Esophagus muscularis mucosa (tissue), 4 donors: ENCODE data around the gene GPBP1L1. TPM values are rescaled to one million over a fixed set of nuclear protein-coding genes. Genes with fewer than 3 reads are reported as not detected.

Source experiments
- DNase-seq: peaks from one replicate; pipeline ENCODE4 v3.0.0-alpha.2; 2017; ENCODE audit errors: extremely low spot score
- H3K27ac ChIP-seq, 4 donors: fragments of 200-600 bp; sonication (generic); replicated peaks in 1 of 4; 1 replicate in 3 of 4; 2 replicates in 1 of 4; pipeline ENCODE4 v1.5.1; 2016 to 2019; ENCODE audit warnings: mild to moderate bottlenecking in 1 of 4
- H3K27me3 ChIP-seq, 4 donors: fragments of 200-600 bp; sonication (generic); one replicate each; pipeline versions ENCODE4 v1.5.1 to v1.6.0; 2016 to 2019
- H3K36me3 ChIP-seq, 4 donors: fragments of 200-600 bp; sonication (generic); one replicate each; pipeline ENCODE4 v1.5.1; 2016 to 2019
- H3K4me1 ChIP-seq, 4 donors: fragments of 200-600 bp; sonication (generic); one replicate each; pipeline ENCODE4 v1.5.1; 2016 to 2019
- H3K4me3 ChIP-seq, 4 donors: fragments of 200-600 bp; sonication (generic); 1 replicate in 2 of 4; 2 replicates in 2 of 4; pipeline ENCODE4 v1.5.1; 2016 to 2019; ENCODE audit warnings: mild to moderate bottlenecking in 4 of 4, moderate library complexity in 1 of 4
- H3K9me3 ChIP-seq, 4 donors: fragments of 200-600 bp; sonication (generic); 1 replicate in 3 of 4; 2 replicates in 1 of 4; pipeline ENCODE4 v1.5.1; 2016 to 2019
- CTCF ChIP-seq, 3 experiments: fragments of 200-600 bp in 2 of 3; fragments of 450-650 bp in 1 of 3; sonication (generic) in 2 of 3; IDR thresholded peaks; one replicate each; pipeline ENCODE4 v1.5.1; 2017 to 2019; ENCODE audit warnings: antibody characterized with exemption in 3 of 3, mild to moderate bottlenecking in 2 of 3, moderate library complexity in 1 of 3
- EP300 ChIP-seq: sonication (generic); formaldehyde crosslinking; IDR thresholded peaks from one replicate; pipeline ENCODE4 v1.6.1; 2017; ENCODE audit warnings: antibody characterized with exemption
- POLR2A ChIP-seq: fragments of 450-650 bp; IDR thresholded peaks from one replicate; pipeline ENCODE4 v1.6.1; 2017; ENCODE audit warnings: antibody characterized with exemption, moderate library complexity, mild to moderate bottlenecking, low read depth
- POLR2AphosphoS5 ChIP-seq, 2 donors: sonication (generic); formaldehyde crosslinking; IDR thresholded peaks; one replicate each; pipeline ENCODE4 v1.6.1; 2017; ENCODE audit warnings: antibody characterized with exemption in 2 of 2
- WGBS: methylation state at CpG from one replicate; pipeline ENCODE4 v1.1.5; 2018; 5-methylcytosine and 5-hydroxymethylcytosine counted together
- intact Hi-C: fragments of 100-400 bp; cut with DNase I; formaldehyde crosslinking; loops from one replicate; pipeline ENCODE4 v1.15.1; 2023
- total RNA-seq, 4 donors: library from RNA; depleted of rRNA; stranded (reverse); fragments of >200 nt; gene quantifications; one replicate each; pipeline versions ENCODE4 v1.1.0 to v1.2.1, GENCODE V29; 2016

The GPBP1L1 gene
- total RNA-seq, 4 donors from 2014 or later, result 87.6 to 110 (median 98.7) TPM

GRCh38 chr1:45658171-45658570, 28.2 kb downstream of the GPBP1L1 start:
- 92% methylated on average over 2 of the region's 2 CpGs for WGBS
- Histone ChIP-seq H3K36me3 (peaks cover 56 to 79% (median 75%) of the 10 kb centered on the region in 4 donors), H3K27me3 (no peaks in the 10 kb centered on the region), H3K27ac (no peak overlapping the region), H3K4me1 (peaks cover 0 to 29% (median 12%) of the 10 kb centered on the region in 4 donors), H3K4me3 (no peak overlapping the region), H3K9me3 (no peaks in the 10 kb centered on the region)
- intact Hi-C loops, result no loop called here
- TF ChIP-seq POLR2AphosphoS5 (IDR thresholded peaks at IDR 0.05), result no peak
- TF ChIP-seq CTCF (IDR thresholded peaks at IDR 0.05), result no peak
- TF ChIP-seq EP300, result no peak
- no peak for TF ChIP-seq POLR2A
- DNase-seq, result no peak

- DNase-seq, result no peak
- peaks cover 57 to 93% (median 86%) of the 10 kb centered on the region in 4 donors for H3K36me3 ChIP-seq
- 97% methylated on average over 3 of the region's 3 CpGs for WGBS
- peaks cover 0 to 18% (median 10%) of the 10 kb centered on the region in 4 donors for H3K4me1 ChIP-seq
- H3K9me3 ChIP-seq, result no peaks in the 10 kb centered on the region
- H3K27me3 ChIP-seq, result no peaks in the 10 kb centered on the region
- no peak overlapping the region for H3K4me3 ChIP-seq
- intact Hi-C loops, result no loop called here
- no peak overlapping the region for H3K27ac ChIP-seq
- TF ChIP-seq POLR2A, result no peak
- TF ChIP-seq EP300, result no peak
- no peak for TF ChIP-seq POLR2AphosphoS5 (IDR thresholded peaks at IDR 0.05)
- no peak for TF ChIP-seq CTCF (IDR thresholded peaks at IDR 0.05)
Observed at GRCh38 chr1:45656573-45657226, 29.6 kb downstream of the GPBP1L1 start.

DNA sequence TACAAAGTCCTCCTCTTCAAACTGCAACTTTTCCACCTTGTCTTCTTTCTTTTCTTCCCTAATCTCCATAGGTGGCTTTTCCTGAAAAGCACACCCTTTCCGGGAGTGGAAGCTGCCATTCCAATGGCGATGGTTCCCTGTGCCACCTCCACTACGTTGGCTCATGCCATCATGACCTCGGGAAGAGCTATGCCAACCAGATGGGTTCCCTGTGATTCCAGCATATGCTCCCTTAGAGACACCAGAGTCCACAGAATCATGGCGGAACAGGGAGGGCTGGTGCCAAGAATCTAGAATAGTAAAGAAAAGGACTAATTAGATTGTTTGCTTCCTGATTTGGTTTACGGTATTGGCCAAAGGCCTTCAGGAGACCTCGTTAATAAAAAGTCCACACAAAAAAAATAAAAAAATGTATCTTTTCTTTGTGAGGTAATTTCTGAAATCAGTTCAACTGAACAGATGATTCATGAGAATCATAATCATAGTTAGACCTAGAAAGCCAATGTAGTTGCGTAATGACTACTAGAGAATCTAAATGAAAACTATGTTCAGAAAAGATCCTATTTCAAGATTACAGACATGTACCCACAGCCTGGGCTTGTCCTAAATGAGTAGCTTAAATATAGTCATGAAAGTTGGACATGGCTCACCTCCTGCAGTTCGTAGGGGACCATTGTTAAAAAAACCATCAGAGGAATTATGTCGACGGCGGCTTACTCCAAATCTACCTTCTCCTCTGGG, 31.6 kb downstream of the GPBP1L1 start:
- H3K4me1 ChIP-seq, result no peaks in the 10 kb centered on the region
- 93% methylated on average over 12 of the region's 12 CpGs for WGBS
- H3K36me3 ChIP-seq, result peaks cover 61 to 99% (median 90%) of the 10 kb centered on the region in 4 donors
- no peak for DNase-seq
- H3K4me3 ChIP-seq, result no peak overlapping the region
- H3K27me3 ChIP-seq, result no peaks in the 10 kb centered on the region
- intact Hi-C loops, result no loop called here
- H3K27ac ChIP-seq, result no peak overlapping the region
- H3K9me3 ChIP-seq, result no peaks in the 10 kb centered on the region
- no peak for TF ChIP-seq CTCF (IDR thresholded peaks at IDR 0.05)
- TF ChIP-seq POLR2A, result no peak
- no peak for TF ChIP-seq POLR2AphosphoS5 (IDR thresholded peaks at IDR 0.05)
- TF ChIP-seq EP300, result no peak

DNA sequence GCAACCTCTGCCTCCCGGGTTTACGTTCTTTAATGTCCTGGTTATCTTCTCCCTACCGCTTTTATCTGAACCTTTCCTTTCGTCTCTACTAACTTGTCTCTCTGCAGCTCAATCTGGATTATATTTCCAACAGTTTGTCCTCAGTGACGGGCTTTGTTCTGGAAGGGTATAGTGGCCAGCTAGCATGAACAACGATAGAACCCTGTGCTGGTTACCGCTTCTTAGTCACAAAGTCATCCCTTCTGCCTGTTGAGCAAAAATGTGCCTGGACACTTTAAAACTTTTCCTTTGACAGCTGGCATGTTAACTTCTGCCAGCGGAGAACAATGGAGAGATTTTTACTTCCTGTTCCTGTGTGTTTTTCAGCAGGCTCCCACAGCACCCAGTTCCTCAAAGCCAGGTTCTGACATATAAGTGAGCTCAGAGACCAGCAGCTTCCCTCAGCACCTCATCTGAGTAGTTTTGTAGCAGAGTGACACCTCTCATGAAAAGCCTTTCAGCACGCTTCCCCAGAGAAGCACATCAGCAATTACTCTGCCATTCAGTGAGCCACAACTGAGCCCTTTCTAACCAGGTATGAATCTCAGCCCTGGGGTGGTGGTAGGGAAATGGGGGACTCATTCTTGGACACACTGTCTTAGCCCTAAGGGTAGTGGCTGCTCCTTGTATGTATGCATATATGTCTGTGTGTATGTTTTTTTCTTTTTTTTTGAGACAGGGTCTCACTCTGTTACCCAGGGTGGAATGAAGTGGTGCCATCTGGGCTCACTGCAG, 38.9 kb downstream of the GPBP1L1 start:
- TF ChIP-seq POLR2A (no peak), EP300 (no peak), POLR2AphosphoS5 (IDR thresholded peaks at IDR 0.05) (no peak), CTCF (IDR thresholded peaks at IDR 0.05) (no peak)
- 82% methylated on average over 9 of the region's 9 CpGs for WGBS
- no peak for DNase-seq
- H3K36me3 ChIP-seq, result peaks cover 11 to 67% (median 29%) of the 10 kb centered on the region in 4 donors
- H3K27ac ChIP-seq, result no peak overlapping the region
- H3K27me3 ChIP-seq, result no peaks in the 10 kb centered on the region
- no peak overlapping the region for H3K4me3 ChIP-seq
- intact Hi-C loops, result no loop called here
- peaks cover 6 to 12% (median 10%) of the 10 kb centered on the region in 4 donors for H3K4me1 ChIP-seq
- no peaks in the 10 kb centered on the region for H3K9me3 ChIP-seq
